Activated CD4-positive, alpha-beta T cell treated with anti-CD3 and anti-CD28 coated beads for 48 hours (primary cell): ENCODE measurements around the gene OFD1.

ENCODE experiments used
- DNase-seq: peaks from one replicate; pipeline ENCODE4 v3.0.0-alpha.2; 2020

The OFD1 gene

DNA sequence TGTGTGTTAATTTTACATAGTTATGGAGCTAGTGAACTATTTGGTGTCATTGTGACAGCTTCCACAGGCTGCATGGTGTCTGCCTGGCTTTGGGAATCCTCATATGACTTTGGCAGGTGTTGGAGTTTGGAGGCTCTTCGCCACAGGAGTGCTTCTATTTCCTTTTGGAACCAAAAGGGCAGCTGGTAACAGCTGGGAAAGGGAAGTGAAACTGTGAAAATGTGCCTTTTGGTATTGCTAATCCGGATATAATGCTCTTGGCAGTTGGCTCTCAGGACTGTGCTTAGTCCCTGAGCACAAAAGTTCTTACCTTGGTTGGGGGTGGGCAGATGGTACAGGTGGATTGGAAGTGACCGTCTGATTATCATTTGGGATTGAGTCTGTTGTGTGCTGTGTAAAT, 18.1 kb downstream of the OFD1 start:
- no peak for DNase-seq

GRCh38 chrX:13754765-13755164, 20.2 kb downstream of the OFD1 start:
- no peak for DNase-seq

DNA sequence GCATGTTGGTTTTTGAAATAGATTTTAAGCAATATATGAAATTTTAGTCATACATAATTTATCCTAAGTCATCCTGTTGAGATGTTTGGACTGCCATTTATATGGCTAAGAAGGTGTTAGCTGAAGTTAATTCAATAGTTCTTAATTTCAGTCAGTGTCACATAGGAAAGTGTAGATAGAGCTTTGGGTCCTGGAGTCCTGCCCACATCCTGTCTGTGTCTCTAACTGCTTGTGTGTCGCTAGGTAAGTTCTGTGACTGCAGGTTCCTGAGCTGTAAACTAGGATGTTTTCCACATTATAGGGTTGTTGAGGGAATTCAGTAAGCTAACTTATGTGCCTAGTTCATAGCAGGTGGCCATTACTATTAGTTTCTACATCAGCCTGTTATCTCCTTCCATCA, 20.7 kb downstream of the OFD1 start:
- no peak for DNase-seq

- no peak for DNase-seq
These were observed 21.8 kb downstream of the OFD1 start for GRCh38 chrX:13756381-13756780.

GRCh38 chrX:13759152-13759718, 24.7 kb downstream of the OFD1 start:
- no peak for DNase-seq

DNA sequence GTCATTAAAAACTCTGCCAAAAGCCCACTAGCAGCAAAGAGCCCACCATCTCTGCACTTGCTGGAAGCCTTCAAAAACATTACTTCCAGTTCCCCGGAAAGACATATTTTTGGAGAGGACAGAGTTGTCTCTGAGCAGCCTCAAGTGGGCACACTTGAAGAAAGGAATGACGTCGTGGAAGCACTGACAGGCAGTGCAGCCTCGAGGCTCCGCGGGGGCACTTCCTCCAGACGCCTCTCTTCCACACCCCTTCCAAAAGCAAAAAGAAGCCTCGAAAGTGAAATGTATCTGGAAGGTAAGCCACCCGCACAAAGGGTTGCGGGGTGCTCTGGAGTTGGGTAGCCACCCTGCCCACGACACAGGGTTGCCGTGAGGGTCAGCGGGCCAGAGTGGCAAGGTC, 25.9 kb downstream of the OFD1 start:
- no peak for DNase-seq

DNA sequence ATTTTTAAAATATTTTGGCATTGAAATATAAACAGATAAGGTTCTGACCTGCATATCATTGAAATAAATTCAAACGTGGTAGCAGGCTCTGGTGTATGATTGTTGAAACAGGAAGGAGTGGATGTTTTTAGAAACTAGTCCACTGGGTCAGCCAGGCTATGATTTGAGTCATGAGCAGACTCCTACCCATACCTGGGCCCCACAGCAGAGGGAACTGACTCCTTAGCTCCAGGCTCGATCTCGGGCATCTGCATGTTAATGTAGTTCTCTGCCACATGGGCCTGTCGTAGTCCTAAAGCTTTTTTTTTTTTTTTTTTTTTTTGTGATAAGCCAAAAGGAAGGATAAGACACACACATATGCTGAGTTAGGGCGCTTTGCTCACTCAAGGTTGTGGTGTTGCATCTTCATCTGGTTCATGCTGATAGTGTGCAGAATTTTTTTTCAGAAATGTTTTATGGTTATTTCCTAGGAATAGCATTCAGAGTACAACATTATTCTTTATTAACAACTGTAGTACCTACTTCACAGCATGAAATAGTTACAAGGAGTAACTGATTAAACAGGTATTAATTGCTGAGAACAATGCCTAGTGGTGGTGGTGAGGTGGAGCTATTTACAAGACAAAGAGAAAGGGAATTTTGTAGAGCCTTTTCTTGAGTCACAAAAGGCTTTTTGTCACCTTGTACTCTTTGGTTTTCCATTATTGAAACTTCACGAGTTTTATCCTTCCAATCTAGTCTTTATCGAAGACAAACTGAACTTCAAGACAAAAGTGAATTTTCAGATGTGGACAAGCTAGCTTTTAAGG, 27.3 kb downstream of the OFD1 start:
- no peak for DNase-seq

DNA sequence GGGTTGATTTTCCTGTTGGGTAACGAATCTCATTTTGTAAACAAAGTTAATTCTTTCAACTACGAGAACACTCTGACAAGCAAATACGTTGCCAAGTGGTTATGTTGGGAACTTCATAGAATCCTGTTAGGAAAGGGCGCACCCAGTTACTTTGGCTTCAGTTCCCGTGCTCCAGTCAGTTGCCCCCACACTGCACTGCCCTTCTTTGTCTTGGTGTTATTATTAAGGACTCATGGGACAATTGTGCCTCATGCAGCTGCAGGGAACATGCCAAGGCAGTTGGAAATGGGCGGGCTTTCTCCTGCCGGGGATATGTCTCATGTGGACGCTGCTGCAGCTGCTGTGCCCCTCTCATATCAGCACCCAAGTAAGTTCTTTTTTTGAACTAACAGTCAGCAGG, 28.9 kb downstream of the OFD1 start:
- no peak for DNase-seq

- DNase-seq, result no peak
These were observed 29.7 kb downstream of the OFD1 start for GRCh38 chrX:13764281-13764680.

DNA sequence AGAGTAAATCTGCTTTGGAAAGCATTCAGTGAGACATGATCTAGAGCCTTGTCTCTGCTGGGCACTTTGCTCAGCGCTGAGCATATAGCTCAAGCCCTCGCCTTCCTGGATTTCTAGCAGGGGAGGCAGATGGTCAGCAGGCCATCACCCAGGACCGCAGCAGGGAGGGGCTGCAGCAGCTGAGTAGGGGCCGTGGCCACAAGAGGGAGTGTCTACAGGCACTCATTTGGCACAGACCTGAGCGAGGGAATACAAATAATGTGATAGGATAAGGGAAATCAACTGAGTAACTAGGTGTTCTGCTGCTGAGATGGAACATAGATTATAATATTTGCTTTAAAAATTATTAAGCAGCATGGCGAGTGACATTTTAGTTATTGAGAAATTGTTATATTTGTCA, 30.2 kb downstream of the OFD1 start:
- no peak for DNase-seq

GRCh38 chrX:13768939-13769338, 34.4 kb downstream of the OFD1 start:
- DNase-seq, result no peak

GRCh38 chrX:13770013-13770535, 35.5 kb downstream of the OFD1 start:
- DNase-seq, result no peak

- no peak for DNase-seq
These were observed 40.1 kb downstream of the OFD1 start for GRCh38 chrX:13774696-13775095.

- DNase-seq, result no peak
These were observed 41.3 kb downstream of the OFD1 start for GRCh38 chrX:13775837-13776236.

- no peak for DNase-seq
These were observed 41.8 kb downstream of the OFD1 start for GRCh38 chrX:13776387-13776786.

DNA sequence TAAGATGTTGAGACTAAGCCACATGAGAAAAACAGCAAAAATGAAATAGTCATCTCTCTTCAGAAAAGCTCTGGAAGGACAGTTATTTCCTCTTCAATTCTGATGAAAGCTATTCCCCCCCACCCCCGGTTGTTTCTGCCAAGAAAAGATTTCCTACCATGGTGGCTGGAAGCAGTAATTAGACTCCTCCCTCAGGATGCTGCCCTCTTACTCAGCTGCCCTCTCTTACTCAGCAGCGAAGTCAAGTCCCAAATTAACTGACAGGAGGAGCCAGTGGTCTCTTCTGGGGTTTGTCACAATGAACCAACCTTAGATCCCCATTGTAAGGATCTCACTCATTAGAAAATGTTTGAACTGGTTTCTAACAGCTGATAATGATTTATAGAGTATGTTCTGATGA, 44.4 kb downstream of the OFD1 start:
- peak; percentile 5 for DNase-seq

DNA sequence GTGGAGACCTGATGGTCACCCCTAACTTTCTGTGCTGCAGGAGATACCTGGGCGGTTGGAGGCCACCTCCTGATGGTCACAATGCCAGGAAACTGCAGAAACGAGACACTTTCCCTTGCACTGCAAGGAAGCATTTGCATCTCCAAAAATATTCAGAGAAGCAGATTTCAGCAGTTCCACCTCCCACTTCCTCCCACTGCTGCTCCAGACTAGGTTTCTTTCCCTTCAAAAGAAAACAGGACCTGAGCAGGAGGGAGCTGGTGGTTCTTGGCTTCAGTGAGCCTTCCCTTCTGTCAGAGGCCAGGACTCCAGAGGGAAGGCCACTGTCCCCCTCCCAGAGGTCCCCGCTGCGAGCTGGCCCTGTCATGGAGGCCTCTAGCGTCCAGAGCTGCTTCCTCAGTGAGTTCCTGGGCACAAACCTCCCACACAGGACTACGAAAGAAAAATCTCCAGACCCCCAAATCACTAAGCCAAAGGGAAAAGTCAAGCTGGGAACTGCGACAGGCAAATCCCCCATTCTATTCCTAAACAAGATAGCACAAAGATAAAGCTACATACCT, 46.4 kb downstream of the OFD1 start:
- DNase-seq, result no peak

- DNase-seq, result no peak
These were observed 51.5 kb downstream of the OFD1 start for GRCh38 chrX:13786048-13786447.

- DNase-seq, result no peak
These were observed 55.9 kb downstream of the OFD1 start for GRCh38 chrX:13790206-13791131.

DNA sequence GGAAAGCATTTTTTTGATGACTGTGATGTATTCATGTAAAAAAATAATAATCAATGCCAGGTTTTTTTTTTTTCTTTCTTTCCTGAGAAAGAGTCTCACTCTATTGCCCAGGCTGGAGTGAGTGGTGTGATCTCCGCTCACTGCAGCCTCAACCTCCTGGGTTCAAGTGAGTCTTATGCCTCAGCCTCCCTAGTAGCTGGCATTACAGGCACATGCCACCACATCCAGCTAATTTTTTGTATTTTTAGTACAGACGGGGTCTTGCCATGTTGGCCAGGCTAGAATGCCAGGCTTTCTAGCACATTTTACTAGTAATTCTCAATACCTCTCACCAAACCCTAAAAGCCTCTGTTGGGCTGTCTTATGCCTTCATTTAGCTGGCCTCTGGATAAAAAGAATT, 56.6 kb downstream of the OFD1 start:
- DNase-seq, result no peak

GRCh38 chrX:13791559-13791958, 57.0 kb downstream of the OFD1 start:
- DNase-seq, result no peak

GRCh38 chrX:13793897-13794296, 59.3 kb downstream of the OFD1 start:
- no peak for DNase-seq

DNA sequence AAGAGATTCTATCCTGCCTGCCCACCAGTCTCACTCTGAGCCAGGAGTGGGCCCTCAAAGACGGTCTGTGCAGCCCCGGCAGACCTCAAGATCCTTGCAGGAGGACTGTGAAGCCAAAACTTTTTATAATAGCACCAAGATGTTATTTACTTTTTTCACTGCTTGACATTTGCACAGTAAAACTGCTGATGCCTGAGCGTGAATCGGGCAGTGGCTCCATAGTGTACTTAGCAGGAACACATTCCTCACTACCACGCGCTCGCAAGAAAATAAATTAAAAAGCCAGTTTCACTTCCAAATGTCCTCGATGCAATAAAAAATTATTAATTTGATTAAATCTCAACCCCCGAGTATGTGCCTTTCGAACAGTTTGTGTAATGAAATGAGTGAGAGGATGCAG, 59.9 kb downstream of the OFD1 start:
- no peak for DNase-seq
